Fibroblast of lung (primary cell): ENCODE results near the gene XRCC4. TPM values are rescaled to one million over a fixed set of nuclear protein-coding genes. Genes with fewer than 3 reads are reported as not detected.
A peak's percentile ranks its signal among the peaks of the same experiment; 100 is the strongest.

ENCODE experiments used
- DNase-seq, 2 donors: peaks; one replicate each; pipeline versions ENCODE4 v3.0.0 to v3.0.0-alpha.2; 2010; ENCODE audit warnings: low read depth in 2 of 2
- H2AFZ ChIP-seq: 2 replicates; pipeline ENCODE4 v1.5.1; 2012; ENCODE audit warnings: low read length, control low read depth, inconsistent platforms
- H3K27ac ChIP-seq: 2 replicates; pipeline ENCODE4 v1.5.1; 2011; ENCODE audit warnings: low read length, control low read depth; ENCODE audit not compliant: insufficient read depth
- H3K27me3 ChIP-seq: 2 replicates; pipeline ENCODE4 v1.5.1; 2011; ENCODE audit warnings: mild to moderate bottlenecking, low read length; ENCODE audit not compliant: control insufficient read depth, insufficient read depth
- H3K36me3 ChIP-seq: 2 replicates; pipeline ENCODE4 v1.5.1; 2011; ENCODE audit warnings: low read length; ENCODE audit not compliant: control insufficient read depth, insufficient read depth
- H3K4me1 ChIP-seq: 2 replicates; pipeline ENCODE4 v1.5.1; 2011; ENCODE audit warnings: low read length; ENCODE audit not compliant: control insufficient read depth, insufficient read depth; ENCODE audit errors: extremely low read depth
- H3K4me2 ChIP-seq: 2 replicates; pipeline ENCODE4 v1.5.1; 2011; ENCODE audit warnings: low read length, control low read depth; ENCODE audit not compliant: insufficient read depth; ENCODE audit errors: extremely low read depth
- H3K4me3 ChIP-seq, 4 experiments: fragments of 200-600 bp in 1 of 4; sonication (generic) in 1 of 4; replicated peaks in 1 of 4; 2 replicates each; pipeline ENCODE4 v1.5.1; 2011 to 2016; ENCODE audit warnings: low read length in 4 of 4, low read depth in 3 of 4, mild to moderate bottlenecking in 3 of 4, control low read depth in 2 of 4, inconsistent platforms in 1 of 4, mixed read lengths in 1 of 4; ENCODE audit not compliant: insufficient read depth in 1 of 4; ENCODE audit errors: control extremely low read depth in 1 of 4
- H3K79me2 ChIP-seq: 2 replicates; pipeline ENCODE4 v1.5.1; 2012; ENCODE audit warnings: mild to moderate bottlenecking, low read length, inconsistent platforms; ENCODE audit not compliant: control insufficient read depth, insufficient read depth
- H3K9ac ChIP-seq: 2 replicates; pipeline ENCODE4 v1.5.1; 2011; ENCODE audit warnings: mild to moderate bottlenecking, low read length, control low read depth; ENCODE audit not compliant: insufficient read depth
- H3K9me3 ChIP-seq: 2 replicates; pipeline ENCODE4 v1.5.1; 2012; ENCODE audit warnings: low read depth, low read length; ENCODE audit not compliant: control insufficient read depth, insufficient read depth
- H4K20me1 ChIP-seq: 2 replicates; pipeline ENCODE4 v1.5.1; 2011; ENCODE audit warnings: low read length; ENCODE audit not compliant: control insufficient read depth, insufficient read depth; ENCODE audit errors: extremely low read depth
- EZH2 ChIP-seq: IDR thresholded peaks from 2 replicates; pipeline ENCODE4 v1.5.1; 2012; ENCODE audit warnings: low read length, control low read depth, mild to moderate bottlenecking; ENCODE audit errors: missing control alignments
- polyA plus RNA-seq, 2 donors: library from polyadenylated mRNA; depleted of rRNA in 1 of 2; stranded (reverse) in 1 of 2; unstranded in 1 of 2; fragments of >200 nt; gene quantifications; 2 replicates each; pipeline ENCODE4 v1.2.1, GENCODE V29; 2011 to 2012; ENCODE audit warnings: missing spikeins in 1 of 2
- total RNA-seq: library from RNA; depleted of rRNA; stranded (reverse); fragments of >200 nt; gene quantifications from 2 replicates; pipeline ENCODE4 v1.2.1, GENCODE V29; 2014
- TF ChIP-seq, protein P1 (sequence below), 2 donors: IDR thresholded peaks in 1 of 2; conservative IDR thresholded peaks in 1 of 2; 1 replicate in 1 of 2; 2 replicates in 1 of 2; pipeline ENCODE4 v1.5.1; 2011 to 2012; ENCODE audit warnings: low read length in 2 of 2, control low read depth in 1 of 2, inconsistent platforms in 1 of 2, low read depth in 1 of 2, mild to moderate bottlenecking in 1 of 2

XRCC4 gene
- total and polyA plus RNA-seq, 2 donors (not counting 1 experiment from before 2014, with no cell fraction given), result 7.5 to 7.6 TPM

DNA sequence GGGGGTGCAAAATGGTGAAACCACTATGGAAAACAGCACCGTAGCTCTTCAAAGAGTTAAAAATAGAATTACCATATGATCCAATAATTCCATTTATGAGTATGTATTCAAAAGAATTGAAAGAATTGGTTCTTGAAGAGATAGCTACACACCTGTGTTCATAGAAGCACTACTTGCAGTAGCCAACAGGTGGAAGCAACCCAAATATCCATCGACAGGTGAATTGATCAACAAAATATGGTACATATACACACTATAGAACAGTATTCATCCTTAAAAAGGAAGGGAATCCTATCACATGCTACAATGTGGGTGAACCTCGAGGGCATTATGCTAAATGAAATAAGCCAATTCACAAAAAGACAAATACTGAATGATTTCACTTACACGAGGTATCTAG is 308.5 kb downstream of the XRCC4 start:
- no peaks in the 10 kb centered on the region for H3K9me3 ChIP-seq
- H2AFZ ChIP-seq, result no peak overlapping the region
- H3K27ac ChIP-seq, result no peak overlapping the region
- no peak overlapping the region for H3K4me2 ChIP-seq
- no peak overlapping the region for H3K4me3 ChIP-seq
- no peaks in the 10 kb centered on the region for H3K27me3 ChIP-seq
- TF ChIP-seq EZH2, result no peak
- TF ChIP-seq, protein P1, sequence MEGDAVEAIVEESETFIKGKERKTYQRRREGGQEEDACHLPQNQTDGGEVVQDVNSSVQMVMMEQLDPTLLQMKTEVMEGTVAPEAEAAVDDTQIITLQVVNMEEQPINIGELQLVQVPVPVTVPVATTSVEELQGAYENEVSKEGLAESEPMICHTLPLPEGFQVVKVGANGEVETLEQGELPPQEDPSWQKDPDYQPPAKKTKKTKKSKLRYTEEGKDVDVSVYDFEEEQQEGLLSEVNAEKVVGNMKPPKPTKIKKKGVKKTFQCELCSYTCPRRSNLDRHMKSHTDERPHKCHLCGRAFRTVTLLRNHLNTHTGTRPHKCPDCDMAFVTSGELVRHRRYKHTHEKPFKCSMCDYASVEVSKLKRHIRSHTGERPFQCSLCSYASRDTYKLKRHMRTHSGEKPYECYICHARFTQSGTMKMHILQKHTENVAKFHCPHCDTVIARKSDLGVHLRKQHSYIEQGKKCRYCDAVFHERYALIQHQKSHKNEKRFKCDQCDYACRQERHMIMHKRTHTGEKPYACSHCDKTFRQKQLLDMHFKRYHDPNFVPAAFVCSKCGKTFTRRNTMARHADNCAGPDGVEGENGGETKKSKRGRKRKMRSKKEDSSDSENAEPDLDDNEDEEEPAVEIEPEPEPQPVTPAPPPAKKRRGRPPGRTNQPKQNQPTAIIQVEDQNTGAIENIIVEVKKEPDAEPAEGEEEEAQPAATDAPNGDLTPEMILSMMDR (conservative IDR thresholded peaks at IDR 0.05 in 1 of 2, IDR thresholded peaks at IDR 0.05 in 1 of 2; ENCODE audit: low read depth in 1 of 2, low read length in 2 of 2), result no peak
- no peaks in the 10 kb centered on the region for H3K4me1 ChIP-seq
- H4K20me1 ChIP-seq, result no peaks in the 10 kb centered on the region
- H3K36me3 ChIP-seq, result no peaks in the 10 kb centered on the region
- DNase-seq, result no peak
- no peak overlapping the region for H3K9ac ChIP-seq
- H3K79me2 ChIP-seq, result no peaks in the 10 kb centered on the region

GRCh38 chr5:83387041-83387440 is 309.7 kb downstream of the XRCC4 start:
- Histone ChIP-seq H3K9me3 (no peaks in the 10 kb centered on the region), H3K79me2 (no peaks in the 10 kb centered on the region), H3K27ac (no peak overlapping the region), H3K9ac (no peak overlapping the region), H4K20me1 (no peaks in the 10 kb centered on the region), H3K27me3 (no peaks in the 10 kb centered on the region), H2AFZ (no peak overlapping the region), H3K4me3 (no peak overlapping the region), H3K4me2 (no peak overlapping the region), H3K4me1 (no peaks in the 10 kb centered on the region), H3K36me3 (no peaks in the 10 kb centered on the region)
- no peak for TF ChIP-seq EZH2
- TF ChIP-seq, protein P1 (conservative IDR thresholded peaks at IDR 0.05 in 1 of 2, IDR thresholded peaks at IDR 0.05 in 1 of 2; ENCODE audit: low read depth in 1 of 2, low read length in 2 of 2), result no peak
- no peak for DNase-seq

GRCh38 chr5:83388608-83389007 is 311.3 kb downstream of the XRCC4 start:
- Histone ChIP-seq H3K27me3 (no peaks in the 10 kb centered on the region), H3K27ac (no peak overlapping the region), H2AFZ (no peak overlapping the region), H3K36me3 (no peaks in the 10 kb centered on the region), H3K4me1 (no peaks in the 10 kb centered on the region), H3K79me2 (no peaks in the 10 kb centered on the region), H3K4me2 (no peak overlapping the region), H3K9me3 (no peaks in the 10 kb centered on the region), H3K4me3 (no peak overlapping the region), H3K9ac (no peak overlapping the region), H4K20me1 (no peaks in the 10 kb centered on the region)
- DNase-seq, result peak; percentile 42 to 93
- no peak for TF ChIP-seq EZH2
